ENCODE data around the gene CFAP53.

Gene CFAP53

GRCh38 chr18:50187659-50188058, 78.6 kb downstream of the CFAP53 start:
- no peak for DNase-seq (ENCODE audit: low read depth)
- H3K4me3 ChIP-seq (ENCODE audit: low read length): no peak overlapping the region
- no peak for TF ChIP-seq CTCF (conservative IDR thresholded peaks at IDR 0.05; ENCODE audit: low read depth, low read length)

GRCh38 chr18:50186385-50186784, 79.9 kb downstream of the CFAP53 start:
- no peak for DNase-seq (ENCODE audit: low read depth)
- TF ChIP-seq CTCF (conservative IDR thresholded peaks at IDR 0.05; ENCODE audit: low read depth, low read length): no peak
- no peak overlapping the region for H3K4me3 ChIP-seq (ENCODE audit: low read length)

GRCh38 chr18:50183556-50183955, 82.7 kb downstream of the CFAP53 start:
- no peak overlapping the region for H3K4me3 ChIP-seq (ENCODE audit: low read length)
- no peak for TF ChIP-seq CTCF (conservative IDR thresholded peaks at IDR 0.05; ENCODE audit: low read depth, low read length)
- DNase-seq (ENCODE audit: low read depth): no peak

- no peak for DNase-seq (ENCODE audit: low read depth)
- no peak for TF ChIP-seq CTCF (conservative IDR thresholded peaks at IDR 0.05; ENCODE audit: low read depth, low read length)
- H3K4me3 ChIP-seq (ENCODE audit: low read length): no peak overlapping the region
Measured at GRCh38 chr18:50182511-50182910, 83.8 kb downstream of the CFAP53 start.

- no peak for TF ChIP-seq CTCF (conservative IDR thresholded peaks at IDR 0.05; ENCODE audit: low read depth, low read length)
- no peak for DNase-seq (ENCODE audit: low read depth)
- H3K4me3 ChIP-seq (ENCODE audit: low read length): no peak overlapping the region
Measured at GRCh38 chr18:50181590-50181989, 84.7 kb downstream of the CFAP53 start.

- DNase-seq (ENCODE audit: low read depth): no peak
- no peak for TF ChIP-seq CTCF (conservative IDR thresholded peaks at IDR 0.05; ENCODE audit: low read depth, low read length)
- no peak overlapping the region for H3K4me3 ChIP-seq (ENCODE audit: low read length)
Measured at GRCh38 chr18:50179465-50179864, 86.8 kb downstream of the CFAP53 start.

GRCh38 chr18:50177294-50177992, 88.9 kb downstream of the CFAP53 start:
- no peak for DNase-seq (ENCODE audit: low read depth)
- TF ChIP-seq CTCF (conservative IDR thresholded peaks at IDR 0.05; ENCODE audit: low read depth, low read length): no peak
- no peak overlapping the region for H3K4me3 ChIP-seq (ENCODE audit: low read length)

Data from retinal pigment epithelial cell (primary cell).